Measurements from ENCODE around the gene RUNX1.

Gene RUNX1

GRCh38 chr21:35048706-35049617 lies at the start of gene RUNX1:
TSS of gene RUNX1 (minus strand) at chr21:35049302.
- peak; percentile 71 for DNase-seq

GRCh38 chr21:35097525-35097924 lies 48.4 kb upstream of the RUNX1 start:
- no peak for DNase-seq

- no peak for DNase-seq
These were observed 47.9 kb upstream of the RUNX1 start for GRCh38 chr21:35096959-35097358.

- no peak for DNase-seq
These were observed 46.8 kb upstream of the RUNX1 start for GRCh38 chr21:35095859-35096291.

- DNase-seq: no peak
These were observed 44.4 kb upstream of the RUNX1 start for GRCh38 chr21:35093514-35093913.

GRCh38 chr21:35091496-35091895 lies 42.4 kb upstream of the RUNX1 start:
- DNase-seq: no peak

- DNase-seq: no peak
These were observed 41.3 kb upstream of the RUNX1 start for GRCh38 chr21:35090403-35090802.

GRCh38 chr21:35088319-35088771 lies 39.2 kb upstream of the RUNX1 start:
- no peak for DNase-seq

- no peak for DNase-seq
These were observed 37.3 kb upstream of the RUNX1 start for GRCh38 chr21:35086357-35086756.

GRCh38 chr21:35084869-35085268 lies 35.8 kb upstream of the RUNX1 start:
- DNase-seq: no peak

GRCh38 chr21:35083246-35083645 lies 34.1 kb upstream of the RUNX1 start:
- DNase-seq: no peak

GRCh38 chr21:35081861-35082260 lies 32.8 kb upstream of the RUNX1 start:
- peak; percentile 58 for DNase-seq

- no peak for DNase-seq
These were observed 30.1 kb upstream of the RUNX1 start for GRCh38 chr21:35079181-35079580.

GRCh38 chr21:35077975-35078374 lies 28.9 kb upstream of the RUNX1 start:
- DNase-seq: no peak

GRCh38 chr21:35077466-35077865 lies 28.4 kb upstream of the RUNX1 start:
- no peak for DNase-seq

- DNase-seq: no peak
These were observed 26.4 kb upstream of the RUNX1 start for GRCh38 chr21:35075546-35075945.

- peak; percentile 77 for DNase-seq
These were observed 23.9 kb upstream of the RUNX1 start for GRCh38 chr21:35072960-35073359.

GRCh38 chr21:35072557-35072956 lies 23.5 kb upstream of the RUNX1 start:
- DNase-seq: peak; percentile 30

GRCh38 chr21:35071347-35071746 lies 22.2 kb upstream of the RUNX1 start:
- no peak for DNase-seq

GRCh38 chr21:35070436-35070835 lies 21.3 kb upstream of the RUNX1 start:
- no peak for DNase-seq

GRCh38 chr21:35066824-35067223 lies 17.7 kb upstream of the RUNX1 start:
- DNase-seq: no peak

GRCh38 chr21:35063428-35064172 lies 14.5 kb upstream of the RUNX1 start:
- no peak for DNase-seq

- DNase-seq: no peak
These were observed 12.9 kb upstream of the RUNX1 start for GRCh38 chr21:35062016-35062415.

GRCh38 chr21:35059742-35060141 lies 10.6 kb upstream of the RUNX1 start:
- no peak for DNase-seq
